Neural cell (in vitro differentiated cells): ENCODE data around the gene INAVA. TPM values are rescaled to one million over a fixed set of nuclear protein-coding genes. Genes with fewer than 3 reads are reported as not detected.

Experiments
- H2AFZ ChIP-seq: fragments of 200-600, 300-800 bp; sonication (generic), shearing (Covaris generic); 2 replicates; pipeline ENCODE4 v1.6.0; 2014; ENCODE audit warnings: low read depth, mild to moderate bottlenecking, antibody characterized with exemption, low read length, moderate library complexity
- H3F3A ChIP-seq: fragments of 200-600 bp; shearing (Covaris generic); 2 replicates; pipeline ENCODE4 v1.6.1; 2016; ENCODE audit warnings: mild to moderate bottlenecking, moderate library complexity, mixed read lengths, antibody characterized with exemption, low read length; ENCODE audit not compliant: insufficient read depth, poor library complexity, severe bottlenecking
- H3K27ac ChIP-seq: fragments of 200-600, 300-800 bp; sonication (generic), shearing (Covaris generic); 2 replicates; pipeline ENCODE4 v1.5.1; 2014; ENCODE audit warnings: mild to moderate bottlenecking, low read length, moderate library complexity
- H3K27me3 ChIP-seq: fragments of 300-800, 200-600 bp; sonication (generic), shearing (Covaris generic); 2 replicates; pipeline ENCODE4 v1.6.0; 2014; ENCODE audit warnings: mild to moderate bottlenecking, low read depth, low read length, moderate library complexity; ENCODE audit not compliant: insufficient read depth
- H3K36me3 ChIP-seq: fragments of 300-800, 200-600 bp; sonication (generic), shearing (Covaris generic); 2 replicates; pipeline ENCODE4 v1.5.1; 2014; ENCODE audit warnings: mild to moderate bottlenecking, antibody characterized with exemption, low read length, moderate library complexity; ENCODE audit not compliant: insufficient read depth
- H3K4me2 ChIP-seq: fragments of 300-800, 200-600 bp; sonication (generic), shearing (Covaris generic); 2 replicates; pipeline ENCODE4 v1.6.0; 2014; ENCODE audit warnings: mild to moderate bottlenecking, low read length
- H3K4me3 ChIP-seq: fragments of 300-800, 200-600 bp; sonication (generic), shearing (Covaris generic); 2 replicates; pipeline ENCODE4 v1.5.1; 2014; ENCODE audit warnings: mild to moderate bottlenecking, low read length, moderate library complexity
- H3K79me2 ChIP-seq: fragments of 200-600 bp; shearing (Covaris generic); replicated peaks from 2 replicates; pipeline ENCODE4 v1.6.0; 2014; ENCODE audit warnings: mild to moderate bottlenecking, low read length, moderate library complexity; ENCODE audit not compliant: insufficient read depth
- H3K9ac ChIP-seq: fragments of 300-800, 200-600 bp; sonication (generic), shearing (Covaris generic); 2 replicates; pipeline ENCODE4 v1.6.1; 2016; ENCODE audit warnings: mild to moderate bottlenecking, low read length, mixed read lengths
- H3K9me2 ChIP-seq: fragments of 200-600 bp; shearing (Covaris generic); 2 replicates; pipeline ENCODE4 v1.6.1; 2016; ENCODE audit warnings: mild to moderate bottlenecking, low read length, mixed read lengths; ENCODE audit not compliant: insufficient read depth
- H3K9me3 ChIP-seq: fragments of 200-600, 300-800 bp; sonication (generic), shearing (Covaris generic); 2 replicates; pipeline ENCODE4 v1.6.1; 2016; ENCODE audit warnings: mild to moderate bottlenecking, mixed run types, low read length, moderate library complexity, mixed read lengths
- H4K20me1 ChIP-seq: fragments of 200-600 bp; shearing (Covaris generic); 2 replicates; pipeline ENCODE4 v1.6.1; 2016; ENCODE audit warnings: mild to moderate bottlenecking, mixed run types; ENCODE audit not compliant: insufficient read depth
- CTCF ChIP-seq: fragments of 450-650 bp; IDR thresholded peaks from 2 replicates; pipeline ENCODE4 v1.5.1; 2014; ENCODE audit warnings: antibody characterized with exemption, mild to moderate bottlenecking, moderate library complexity; ENCODE audit not compliant: poor library complexity, severe bottlenecking
- EP300 ChIP-seq: fragments of 450-650 bp; conservative IDR thresholded peaks from 2 replicates; pipeline ENCODE4 v1.6.1; 2014; ENCODE audit warnings: antibody characterized with exemption, mild to moderate bottlenecking, moderate library complexity; ENCODE audit not compliant: poor library complexity, severe bottlenecking
- EZH2 ChIP-seq: fragments of 200-600, 300-800 bp; shearing (Covaris generic), sonication (generic); IDR thresholded peaks from 2 replicates; pipeline ENCODE4 v1.6.1; 2014; ENCODE audit warnings: antibody characterized with exemption, low read length, borderline replicate concordance, mild to moderate bottlenecking; ENCODE audit not compliant: insufficient read depth, poor library complexity, severe bottlenecking
- MXI1 ChIP-seq: fragments of 450-650 bp; conservative IDR thresholded peaks from 2 replicates; pipeline ENCODE4 v1.6.1; 2014; ENCODE audit warnings: antibody characterized with exemption, mild to moderate bottlenecking; ENCODE audit not compliant: poor library complexity, severe bottlenecking
- POLR2AphosphoS5 ChIP-seq: IDR thresholded peaks from 2 replicates; pipeline ENCODE4 v1.6.1; 2012
- RAD21 ChIP-seq: fragments of 450-650 bp; conservative IDR thresholded peaks from 2 replicates; pipeline ENCODE4 v1.6.1; 2014; ENCODE audit warnings: antibody characterized with exemption, mild to moderate bottlenecking, moderate library complexity
- SMC3 ChIP-seq: fragments of 450-650 bp; conservative IDR thresholded peaks from 2 replicates; pipeline ENCODE4 v1.6.1; 2014; ENCODE audit warnings: antibody characterized with exemption, mild to moderate bottlenecking, moderate library complexity; ENCODE audit not compliant: poor library complexity
- TAF1 ChIP-seq: IDR thresholded peaks from 2 replicates; pipeline ENCODE4 v1.6.1; 2012; ENCODE audit warnings: low read depth
- polyA plus RNA-seq: library from polyadenylated mRNA; depleted of rRNA; stranded (reverse); fragments of >200 nt; gene quantifications from 2 replicates; pipeline ENCODE4 v1.2.3, GENCODE V29; 2014
- TF ChIP-seq, protein P1 (sequence below): IDR thresholded peaks from 2 replicates; pipeline ENCODE4 v1.6.1; 2012; ENCODE audit warnings: borderline replicate concordance

INAVA gene
- polyA plus RNA-seq, 1 donor from 2014 or later = 1.3 TPM

- Histone ChIP-seq H3K4me2 (no peak overlapping the region), H2AFZ (no peak overlapping the region), H4K20me1 (no peaks in the 10 kb centered on the region), H3F3A (no peaks in the 10 kb centered on the region), H3K27ac (no peak overlapping the region), H3K9me3 (no peaks in the 10 kb centered on the region), H3K4me3 (no peak overlapping the region), H3K79me2 (peaks cover 31% of the 10 kb centered on the region), H3K9ac (no peak overlapping the region), H3K36me3 (no peaks in the 10 kb centered on the region), H3K9me2 (no peaks in the 10 kb centered on the region), H3K27me3 (no peaks in the 10 kb centered on the region)
- TF ChIP-seq RAD21 (no peak), CTCF (no peak), MXI1 (no peak), EP300 (no peak), TAF1 (no peak), EZH2 (no peak), SMC3 (no peak), POLR2AphosphoS5 (no peak)
- TF ChIP-seq, protein P1, sequence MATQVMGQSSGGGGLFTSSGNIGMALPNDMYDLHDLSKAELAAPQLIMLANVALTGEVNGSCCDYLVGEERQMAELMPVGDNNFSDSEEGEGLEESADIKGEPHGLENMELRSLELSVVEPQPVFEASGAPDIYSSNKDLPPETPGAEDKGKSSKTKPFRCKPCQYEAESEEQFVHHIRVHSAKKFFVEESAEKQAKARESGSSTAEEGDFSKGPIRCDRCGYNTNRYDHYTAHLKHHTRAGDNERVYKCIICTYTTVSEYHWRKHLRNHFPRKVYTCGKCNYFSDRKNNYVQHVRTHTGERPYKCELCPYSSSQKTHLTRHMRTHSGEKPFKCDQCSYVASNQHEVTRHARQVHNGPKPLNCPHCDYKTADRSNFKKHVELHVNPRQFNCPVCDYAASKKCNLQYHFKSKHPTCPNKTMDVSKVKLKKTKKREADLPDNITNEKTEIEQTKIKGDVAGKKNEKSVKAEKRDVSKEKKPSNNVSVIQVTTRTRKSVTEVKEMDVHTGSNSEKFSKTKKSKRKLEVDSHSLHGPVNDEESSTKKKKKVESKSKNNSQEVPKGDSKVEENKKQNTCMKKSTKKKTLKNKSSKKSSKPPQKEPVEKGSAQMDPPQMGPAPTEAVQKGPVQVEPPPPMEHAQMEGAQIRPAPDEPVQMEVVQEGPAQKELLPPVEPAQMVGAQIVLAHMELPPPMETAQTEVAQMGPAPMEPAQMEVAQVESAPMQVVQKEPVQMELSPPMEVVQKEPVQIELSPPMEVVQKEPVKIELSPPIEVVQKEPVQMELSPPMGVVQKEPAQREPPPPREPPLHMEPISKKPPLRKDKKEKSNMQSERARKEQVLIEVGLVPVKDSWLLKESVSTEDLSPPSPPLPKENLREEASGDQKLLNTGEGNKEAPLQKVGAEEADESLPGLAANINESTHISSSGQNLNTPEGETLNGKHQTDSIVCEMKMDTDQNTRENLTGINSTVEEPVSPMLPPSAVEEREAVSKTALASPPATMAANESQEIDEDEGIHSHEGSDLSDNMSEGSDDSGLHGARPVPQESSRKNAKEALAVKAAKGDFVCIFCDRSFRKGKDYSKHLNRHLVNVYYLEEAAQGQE = no peak
These were observed 1.3 kb downstream of the INAVA start for GRCh38 chr1:200895801-200896530.

GRCh38 chr1:200896531-200897196 is 2.0 kb downstream of the INAVA start:
- H3K9ac ChIP-seq = no peak overlapping the region
- H3K4me3 ChIP-seq = no peak overlapping the region
- H4K20me1 ChIP-seq = no peaks in the 10 kb centered on the region
- H3K79me2 ChIP-seq = peaks cover 24% of the 10 kb centered on the region
- no peaks in the 10 kb centered on the region for H3K36me3 ChIP-seq
- no peak overlapping the region for H3K4me2 ChIP-seq
- H3K9me2 ChIP-seq = no peaks in the 10 kb centered on the region
- no peaks in the 10 kb centered on the region for H3F3A ChIP-seq
- H3K27ac ChIP-seq = no peak overlapping the region
- TF ChIP-seq TAF1 (no peak), EP300 (no peak), EZH2 (no peak), CTCF (no peak)
- TF ChIP-seq, protein P1 = no peak
- H3K9me3 ChIP-seq = no peaks in the 10 kb centered on the region
- no peak overlapping the region for H2AFZ ChIP-seq
- H3K27me3 ChIP-seq = no peaks in the 10 kb centered on the region
